ENCODE data around the gene BBS2. TPM values are rescaled to one million over a fixed set of nuclear protein-coding genes. Genes with fewer than 3 reads are reported as not detected.

BBS2 gene
- total and polyA plus RNA-seq, 2 of the 13 experiments (the other 11 are each of a cell fraction or from before 2014, with no cell fraction given), result 59.7 to 68.3 TPM

- TF ChIP-seq ZNF75D (CRISPR knock-in tag; IDR thresholded peaks at IDR 0.05; ENCODE audit: borderline replicate concordance) (no peak), E2F5 (CRISPR knock-in tag; conservative IDR thresholded peaks at IDR 0.05) (0 out of 2 replicates have a peak, but pooled peaks have one; percentile 56), BATF2 (CRISPR knock-in tag; IDR thresholded peaks at IDR 0.05) (0 out of 2 replicates have a peak, but pooled peaks have one; percentile 54), MEIS2 (CRISPR knock-in tag; IDR thresholded peaks at IDR 0.05) (peak; percentile 69), ZNF569 (CRISPR knock-in tag; IDR thresholded peaks at IDR 0.05; ENCODE audit: borderline replicate concordance) (0 out of 2 replicates have a peak, but pooled peaks have one; percentile 78), ZNF614 (CRISPR knock-in tag; IDR thresholded peaks at IDR 0.05; ENCODE audit: borderline replicate concordance) (no peak), ZNF33A (CRISPR knock-in tag; IDR thresholded peaks at IDR 0.05; ENCODE audit: borderline replicate concordance) (no peak), MYC (CRISPR knock-in tag; IDR thresholded peaks at IDR 0.05; ENCODE audit: borderline replicate concordance) (peak; percentile 84; the same call in 1 of the 2 replicates), ZNF7 (CRISPR knock-in tag; IDR thresholded peaks at IDR 0.05) (no peak), ZNF430 (CRISPR knock-in tag; IDR thresholded peaks at IDR 0.05) (peak; percentile 82; the same call in 1 of the 2 replicates), ZNF879 (CRISPR knock-in tag; IDR thresholded peaks at IDR 0.05) (no peak), ZNF841 (CRISPR knock-in tag; IDR thresholded peaks at IDR 0.05; ENCODE audit: borderline replicate concordance) (no peak), SOX13 (IDR thresholded peaks at IDR 0.05) (no peak), SOX13 (CRISPR knock-in tag; conservative IDR thresholded peaks at IDR 0.05 in 1 of 2, IDR thresholded peaks at IDR 0.05 in 1 of 2) (no peak; a peak in 1 of 4 replicates), TBX3 (IDR thresholded peaks at IDR 0.05; ENCODE audit: borderline replicate concordance) (no peak), ZSCAN29 (CRISPR knock-in tag; conservative IDR thresholded peaks at IDR 0.05) (no peak), ZNF432 (CRISPR knock-in tag; IDR thresholded peaks at IDR 0.05; ENCODE audit: borderline replicate concordance) (no peak)
- TF ChIP-seq, protein P1, sequence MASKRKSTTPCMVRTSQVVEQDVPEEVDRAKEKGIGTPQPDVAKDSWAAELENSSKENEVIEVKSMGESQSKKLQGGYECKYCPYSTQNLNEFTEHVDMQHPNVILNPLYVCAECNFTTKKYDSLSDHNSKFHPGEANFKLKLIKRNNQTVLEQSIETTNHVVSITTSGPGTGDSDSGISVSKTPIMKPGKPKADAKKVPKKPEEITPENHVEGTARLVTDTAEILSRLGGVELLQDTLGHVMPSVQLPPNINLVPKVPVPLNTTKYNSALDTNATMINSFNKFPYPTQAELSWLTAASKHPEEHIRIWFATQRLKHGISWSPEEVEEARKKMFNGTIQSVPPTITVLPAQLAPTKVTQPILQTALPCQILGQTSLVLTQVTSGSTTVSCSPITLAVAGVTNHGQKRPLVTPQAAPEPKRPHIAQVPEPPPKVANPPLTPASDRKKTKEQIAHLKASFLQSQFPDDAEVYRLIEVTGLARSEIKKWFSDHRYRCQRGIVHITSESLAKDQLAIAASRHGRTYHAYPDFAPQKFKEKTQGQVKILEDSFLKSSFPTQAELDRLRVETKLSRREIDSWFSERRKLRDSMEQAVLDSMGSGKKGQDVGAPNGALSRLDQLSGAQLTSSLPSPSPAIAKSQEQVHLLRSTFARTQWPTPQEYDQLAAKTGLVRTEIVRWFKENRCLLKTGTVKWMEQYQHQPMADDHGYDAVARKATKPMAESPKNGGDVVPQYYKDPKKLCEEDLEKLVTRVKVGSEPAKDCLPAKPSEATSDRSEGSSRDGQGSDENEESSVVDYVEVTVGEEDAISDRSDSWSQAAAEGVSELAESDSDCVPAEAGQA (IDR thresholded peaks at IDR 0.05; ENCODE audit: low read depth), result peak; percentile 73
- TF ChIP-seq, protein P1 (CRISPR knock-in tag; IDR thresholded peaks at IDR 0.05; ENCODE audit: borderline replicate concordance), result 0 out of 2 replicates have a peak, but pooled peaks have one; percentile 64
- TF ChIP-seq, protein P2, sequence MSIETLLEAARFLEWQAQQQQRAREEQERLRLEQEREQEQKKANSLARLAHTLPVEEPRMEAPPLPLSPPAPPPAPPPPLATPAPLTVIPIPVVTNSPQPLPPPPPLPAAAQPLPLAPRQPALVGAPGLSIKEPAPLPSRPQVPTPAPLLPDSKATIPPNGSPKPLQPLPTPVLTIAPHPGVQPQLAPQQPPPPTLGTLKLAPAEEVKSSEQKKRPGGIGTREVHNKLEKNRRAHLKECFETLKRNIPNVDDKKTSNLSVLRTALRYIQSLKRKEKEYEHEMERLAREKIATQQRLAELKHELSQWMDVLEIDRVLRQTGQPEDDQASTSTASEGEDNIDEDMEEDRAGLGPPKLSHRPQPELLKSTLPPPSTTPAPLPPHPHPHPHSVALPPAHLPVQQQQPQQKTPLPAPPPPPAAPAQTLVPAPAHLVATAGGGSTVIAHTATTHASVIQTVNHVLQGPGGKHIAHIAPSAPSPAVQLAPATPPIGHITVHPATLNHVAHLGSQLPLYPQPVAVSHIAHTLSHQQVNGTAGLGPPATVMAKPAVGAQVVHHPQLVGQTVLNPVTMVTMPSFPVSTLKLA (IDR thresholded peaks at IDR 0.05), result peak; percentile 20; the same call in 1 of the 2 replicates
These were observed 68.7 kb downstream of the BBS2 start, which contains the start of the genes NUDT21 and OGFOD1 (continued) for GRCh38 chr16:56450986-56451752.

All from HepG2 (cell line).